GM21423 (cell line): ENCODE results near the gene PARP6.
"Not testable (repeated sequence)": the region's sequence is repeated elsewhere in the genome, so short reads cannot be mapped to it uniquely, and the experiment has no call there.

Experiments
- ATAC-seq: cut with Tn5 transposase; IDR thresholded peaks from one replicate; pipeline ENCODE4 v1.9.1; 2021; ENCODE audit warnings: mild to moderate bottlenecking, moderate library complexity; ENCODE audit not compliant: unreplicated experiment

Gene PARP6

DNA sequence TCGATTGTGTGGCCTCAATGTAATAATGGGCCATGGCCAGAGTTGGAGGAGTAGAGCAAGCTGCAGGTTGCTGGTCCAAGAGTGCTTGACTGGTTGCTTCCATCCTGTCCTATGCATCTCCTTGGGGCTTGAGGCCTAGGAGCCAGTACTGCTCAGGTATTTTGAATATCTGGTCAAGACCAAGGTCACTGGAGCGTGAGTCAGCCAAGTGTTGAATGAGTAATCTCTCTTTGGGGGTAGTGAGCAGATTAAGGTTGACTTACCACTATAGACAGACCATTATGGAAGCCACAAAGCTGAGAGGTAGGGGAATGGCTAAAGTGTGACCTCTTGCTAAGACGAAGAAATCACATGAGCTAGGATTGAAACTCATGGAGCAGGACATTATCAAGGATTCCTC lies 9.4 kb upstream of the PARP6 start:
- no peak for ATAC-seq

DNA sequence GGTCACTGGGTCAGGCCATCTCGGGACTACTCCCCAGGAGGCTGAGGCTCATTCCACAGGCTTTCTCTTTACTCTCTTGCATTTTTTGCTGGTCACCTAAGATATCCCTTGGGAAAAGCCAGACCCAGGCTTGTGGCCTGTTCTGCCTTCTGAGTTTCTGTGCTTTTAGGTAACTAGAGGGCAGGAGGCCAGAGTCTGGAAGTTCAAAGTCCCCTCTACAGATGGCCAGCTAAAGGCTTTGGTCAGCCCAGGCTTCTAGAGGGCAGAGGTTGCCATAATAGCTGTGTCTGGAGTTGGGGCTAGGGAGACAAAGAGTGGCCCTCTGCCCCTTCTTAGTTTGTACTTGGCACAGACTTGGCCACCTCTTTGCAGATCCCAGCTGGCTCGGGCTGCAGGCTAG lies 8.4 kb upstream of the PARP6 start:
- no peak for ATAC-seq

DNA sequence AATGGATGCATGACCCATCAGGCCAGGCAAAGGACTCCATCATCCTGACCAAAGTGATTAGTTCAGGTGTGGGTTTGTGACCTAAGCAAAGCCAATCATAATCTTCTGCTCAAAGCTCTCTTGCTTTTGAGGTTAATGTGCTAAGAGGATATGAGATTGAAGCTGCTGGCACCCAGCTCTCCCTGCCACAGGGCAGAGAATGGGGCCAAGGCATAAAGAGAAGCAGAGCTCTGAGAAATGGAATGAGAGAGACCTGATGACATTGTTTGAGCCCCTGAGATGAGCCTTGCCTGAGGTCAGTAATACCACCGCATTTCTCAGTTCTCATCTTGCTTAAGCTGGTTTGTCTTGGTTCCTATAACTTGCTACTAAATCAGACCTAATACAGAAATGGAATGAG lies 6.4 kb upstream of the PARP6 start:
- no peak for ATAC-seq

DNA sequence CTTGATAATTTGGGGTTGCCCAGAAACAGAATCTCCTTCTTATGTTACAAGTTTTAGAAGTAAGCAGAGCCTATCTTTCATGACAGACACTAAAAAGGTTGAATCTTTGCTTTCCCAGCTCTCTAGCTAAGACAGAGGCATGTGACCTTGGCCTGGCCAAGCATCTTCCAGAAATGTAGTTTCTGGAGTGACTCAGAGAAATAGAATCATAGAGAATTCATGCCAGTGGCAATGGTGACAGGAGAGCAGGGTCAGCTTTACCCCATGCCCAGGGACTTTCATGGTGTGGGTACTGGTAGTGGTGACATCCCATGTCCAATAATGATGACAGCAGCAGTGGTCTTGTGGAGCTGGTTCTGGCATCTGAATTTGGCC lies 4.0 kb upstream of the PARP6 start:
- no peak for ATAC-seq

DNA sequence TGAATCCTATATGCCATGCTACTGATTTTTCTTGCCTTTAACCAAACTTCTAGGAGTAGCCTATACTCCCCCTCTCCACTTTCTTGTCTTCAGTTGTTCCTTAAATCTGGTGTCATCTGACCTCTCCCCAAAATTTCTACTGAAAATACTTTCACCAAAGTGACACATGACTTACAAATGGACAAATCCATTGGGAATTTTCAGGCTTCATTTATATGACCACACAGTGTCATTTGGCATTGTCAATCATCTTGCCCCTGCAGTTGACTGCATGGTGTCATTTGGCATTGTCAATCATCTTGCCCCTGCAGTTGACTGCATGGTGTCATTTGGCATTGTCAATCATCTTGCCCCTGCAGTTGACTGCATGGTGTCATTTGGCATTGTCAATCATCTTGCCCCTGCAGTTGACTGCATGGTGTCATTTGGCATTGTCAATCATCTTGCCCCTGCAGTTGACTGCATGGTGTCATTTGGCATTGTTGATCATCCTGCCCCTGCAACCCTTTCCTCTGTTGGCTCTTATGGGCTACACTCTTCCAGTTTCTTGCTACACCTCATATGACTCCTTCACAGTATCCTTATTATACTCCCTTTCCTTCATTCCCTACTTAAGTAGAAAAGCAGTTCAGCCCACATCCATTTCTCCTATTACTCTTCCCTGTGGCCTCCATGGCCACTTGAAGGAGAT lies 3.4 kb upstream of the PARP6 start:
- not testable (repeated sequence) for ATAC-seq

DNA sequence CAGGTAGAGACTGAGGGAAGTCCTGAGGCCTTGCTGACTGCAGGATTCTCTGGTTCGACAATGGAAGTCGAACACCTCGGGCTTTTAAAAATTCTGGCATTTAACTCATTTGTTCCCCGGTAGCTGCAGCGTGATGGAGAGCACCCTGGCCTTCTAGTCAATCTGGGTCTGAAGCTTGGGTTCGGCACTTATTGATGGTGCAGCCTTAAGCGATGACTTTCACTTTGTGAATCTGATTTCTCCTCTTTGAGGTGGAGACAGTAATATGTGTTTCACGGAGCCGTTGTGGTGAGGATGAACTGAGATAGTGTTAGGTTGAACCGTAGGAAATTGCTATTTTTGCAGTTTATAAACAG lies 621 bp upstream of the PARP6 start:
- ATAC-seq: no peak

DNA sequence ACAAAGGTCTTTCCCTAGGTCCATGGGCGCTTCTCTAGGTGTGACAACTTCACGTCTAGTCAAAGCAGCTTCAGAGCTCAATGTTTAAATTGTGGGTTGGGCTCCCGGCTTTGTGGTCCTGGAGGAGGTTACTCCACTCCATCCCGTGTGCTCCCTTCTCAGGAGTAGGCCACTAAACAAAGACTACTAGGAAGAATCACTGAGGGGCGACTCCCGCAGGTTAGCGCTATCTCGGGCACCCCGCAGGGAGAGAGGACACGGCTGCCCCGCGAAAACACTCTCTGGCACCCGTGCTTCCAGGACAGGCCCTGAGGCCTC lies 500 bp downstream of the PARP6 start:
- ATAC-seq: peak; percentile 12

DNA sequence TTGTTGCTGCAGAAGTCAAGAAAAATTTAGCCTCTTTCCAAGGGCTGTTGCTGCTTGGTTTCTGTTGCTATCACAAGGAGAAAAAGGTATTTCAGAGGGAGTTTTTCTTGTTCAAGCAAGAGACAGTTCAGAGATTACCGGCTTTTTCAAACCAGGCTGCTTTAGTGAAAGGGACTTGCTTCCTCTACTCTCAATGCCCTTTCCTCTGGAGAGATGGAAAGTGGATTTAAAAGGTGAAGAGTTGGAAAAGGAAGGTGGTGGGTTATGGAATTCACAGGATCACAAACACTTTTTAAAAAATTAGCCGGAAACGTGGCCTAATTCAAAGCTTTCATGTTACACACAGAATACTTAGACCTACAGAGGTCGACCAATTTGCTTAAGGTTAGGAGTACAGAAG lies 1.1 kb downstream of the PARP6 start:
- ATAC-seq: no peak

DNA sequence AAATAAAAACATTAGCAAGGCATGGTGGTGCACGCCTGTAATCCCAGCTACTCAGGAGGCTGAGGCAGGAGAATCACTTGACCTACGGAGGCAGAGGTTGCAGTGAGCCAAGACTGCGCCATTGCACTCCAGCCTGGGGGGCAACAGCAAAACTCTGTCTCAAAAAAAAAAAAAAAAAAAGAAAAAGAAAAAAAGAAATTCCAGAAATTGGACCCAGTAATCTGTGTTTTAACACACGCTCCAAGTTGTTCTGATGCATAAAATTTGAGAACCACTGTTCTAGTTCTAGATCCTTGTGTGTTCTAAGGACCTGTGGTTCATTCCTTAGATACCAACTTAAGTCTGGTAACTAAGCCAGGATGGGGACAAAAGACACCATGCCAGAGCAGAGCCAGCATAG lies 2.6 kb downstream of the PARP6 start:
- ATAC-seq: no peak

DNA sequence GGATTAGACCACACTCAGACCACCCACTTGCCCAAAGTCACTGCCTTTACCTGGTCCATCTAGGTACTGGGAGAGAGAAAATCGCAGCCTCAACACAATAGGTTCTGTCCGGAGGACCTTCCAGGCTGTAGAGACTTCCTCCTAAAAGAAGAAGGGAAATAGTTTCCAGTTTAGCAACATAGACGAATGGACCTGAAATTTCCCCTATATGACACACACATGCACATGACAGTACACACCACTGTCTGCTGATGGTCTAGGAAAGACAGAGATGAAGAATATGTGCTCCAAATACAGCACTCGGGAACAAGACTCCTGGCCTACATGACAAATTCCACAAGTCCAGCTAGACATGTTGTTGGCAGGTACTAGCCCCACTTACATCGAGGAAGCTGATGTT lies 7.3 kb downstream of the PARP6 start:
- no peak for ATAC-seq

DNA sequence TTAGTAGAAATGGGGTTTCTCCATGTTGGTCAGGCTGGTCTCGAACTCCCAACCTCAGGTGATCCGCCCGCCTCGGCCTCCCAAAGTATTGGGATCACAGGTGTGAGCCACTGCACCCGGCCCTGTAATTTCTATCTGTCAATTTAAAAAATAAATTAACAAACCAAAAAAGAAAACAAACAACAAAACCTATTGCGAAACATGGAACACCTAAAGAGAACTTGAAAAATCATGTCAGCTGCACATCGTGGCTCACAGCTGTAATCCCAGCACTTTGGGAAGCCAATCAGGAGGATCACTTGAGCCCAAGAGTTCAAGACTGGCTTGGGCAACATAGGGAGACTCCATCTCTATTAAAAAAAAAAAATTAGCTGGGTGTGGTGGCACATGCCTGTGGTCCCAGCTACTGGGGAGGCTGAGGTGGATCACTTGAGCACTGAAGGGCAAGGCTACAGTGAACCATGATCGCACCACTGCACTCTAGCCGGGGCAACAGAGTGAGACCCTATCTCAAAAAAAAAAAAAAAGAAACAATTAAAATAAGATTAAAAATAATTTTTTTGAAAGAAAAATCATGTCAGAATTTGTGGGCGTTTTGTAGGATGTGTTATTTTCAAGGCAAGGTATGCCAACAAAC lies 19.6 kb downstream of the PARP6 start:
- ATAC-seq: no peak

DNA sequence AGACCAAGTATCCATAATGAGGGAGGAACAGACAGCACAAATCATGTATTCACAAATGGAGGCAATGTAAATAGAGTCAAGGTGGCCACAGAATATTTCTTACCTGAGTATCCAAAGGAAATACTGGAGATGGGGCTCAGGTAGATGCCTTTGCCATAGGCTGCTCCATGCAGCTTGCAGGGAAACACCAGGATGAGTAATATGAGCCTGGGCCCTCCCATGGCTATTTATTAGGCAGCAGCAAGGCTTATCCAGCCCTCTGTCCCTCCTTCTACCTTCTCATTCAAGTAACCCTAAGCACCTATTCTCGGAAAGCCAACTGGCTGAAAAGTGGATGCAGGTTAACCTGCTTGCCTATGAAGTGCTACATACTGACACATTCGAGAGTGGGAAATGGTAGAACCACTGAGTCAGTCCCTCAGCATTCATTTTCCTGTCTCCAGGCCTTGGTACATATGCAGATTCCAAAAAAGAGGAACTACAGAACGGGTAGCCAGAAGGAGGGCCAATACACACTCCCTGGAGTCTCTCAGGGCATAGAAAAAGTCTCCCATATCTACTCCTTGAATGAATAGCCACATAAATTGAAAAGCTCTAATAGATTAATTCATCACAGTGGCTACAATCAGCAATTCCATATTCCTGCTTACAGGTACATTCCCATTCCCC lies 23.1 kb downstream of the PARP6 start:
- no peak for ATAC-seq

DNA sequence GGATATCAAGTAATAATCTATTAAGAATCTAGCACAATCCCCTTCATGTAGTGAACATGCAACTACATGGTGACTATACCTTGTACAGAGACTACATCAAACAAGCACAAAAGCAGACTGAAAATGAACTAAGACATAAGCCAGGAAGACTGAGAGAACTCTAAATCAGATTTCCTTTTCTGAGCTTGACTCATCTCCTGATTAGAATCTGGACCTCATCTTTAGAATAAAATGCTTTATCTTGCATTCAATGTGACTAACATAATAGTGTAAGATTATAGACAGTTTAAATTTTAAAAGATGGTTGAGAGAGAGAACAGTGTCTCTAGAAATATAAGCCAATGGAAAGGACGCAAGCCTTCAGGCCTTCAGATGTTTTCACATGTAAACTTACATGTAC lies 23.8 kb downstream of the PARP6 start:
- no peak for ATAC-seq

DNA sequence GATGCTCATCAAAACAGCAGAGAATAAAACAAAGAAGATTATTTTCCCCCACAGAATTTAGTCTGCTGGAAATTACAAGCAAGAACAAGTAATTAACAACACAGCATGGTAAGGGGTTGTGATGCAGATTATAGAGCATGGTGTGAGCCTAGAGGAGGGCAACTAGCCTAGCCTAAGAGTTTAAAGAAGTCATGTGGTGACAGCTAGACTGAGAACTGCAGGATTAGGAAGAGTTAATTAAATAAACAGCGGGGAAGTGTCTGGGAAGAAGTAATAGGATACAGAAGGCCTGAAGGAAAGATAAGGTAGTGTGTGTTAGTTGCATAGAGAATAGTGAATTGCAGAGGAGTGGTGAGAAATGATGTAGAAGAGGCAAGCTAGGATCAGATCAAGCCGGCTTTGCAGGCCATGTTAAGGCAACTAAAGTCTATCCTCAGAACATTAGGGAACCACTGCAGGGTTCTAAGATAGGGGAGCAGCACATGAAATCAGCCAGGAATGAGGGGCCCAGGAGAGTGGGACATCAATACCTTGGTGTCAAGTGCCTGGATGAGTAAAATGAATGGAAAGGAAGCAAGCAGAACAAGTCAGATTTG lies 29.5 kb downstream of the PARP6 start:
- no peak for ATAC-seq

DNA sequence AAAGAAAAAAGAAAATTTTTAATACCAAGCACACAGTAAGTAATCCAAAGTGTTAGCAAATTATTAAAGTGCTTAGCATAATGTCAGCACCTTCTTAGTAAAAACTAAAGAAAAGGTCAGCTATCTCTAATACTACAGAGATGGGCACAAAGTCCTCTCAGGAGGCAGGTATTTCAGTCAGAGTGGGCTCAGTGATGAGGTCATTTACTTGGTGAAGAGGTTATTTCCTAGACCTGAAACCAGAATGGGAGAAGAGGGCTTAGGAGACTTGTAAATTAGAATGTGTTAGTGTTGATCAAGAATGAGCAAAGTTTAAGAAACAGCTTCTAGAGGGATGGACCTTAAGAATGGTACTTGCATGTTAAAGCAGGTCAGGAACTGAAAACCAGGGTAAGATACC lies 32.7 kb downstream of the PARP6 start:
- no peak for ATAC-seq

DNA sequence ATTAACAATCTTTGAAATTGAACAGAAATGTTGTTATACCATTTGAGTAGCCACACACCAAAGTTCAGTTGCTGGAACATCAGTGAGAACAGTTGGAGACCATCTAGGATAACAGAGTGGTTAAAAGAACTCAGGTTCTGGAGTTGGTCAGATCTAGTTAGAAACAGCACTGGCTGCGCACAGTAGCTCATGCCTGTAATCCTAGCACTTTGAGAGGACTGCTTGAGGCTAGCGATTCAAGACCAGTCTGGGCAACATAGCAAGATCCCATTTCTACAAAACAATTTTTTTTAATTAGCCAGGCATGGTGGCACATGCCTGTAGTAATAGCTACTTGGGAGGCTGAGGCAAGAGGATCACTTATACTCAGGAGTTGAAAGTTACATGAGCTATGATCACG lies 33.8 kb downstream of the PARP6 start:
- no peak for ATAC-seq

DNA sequence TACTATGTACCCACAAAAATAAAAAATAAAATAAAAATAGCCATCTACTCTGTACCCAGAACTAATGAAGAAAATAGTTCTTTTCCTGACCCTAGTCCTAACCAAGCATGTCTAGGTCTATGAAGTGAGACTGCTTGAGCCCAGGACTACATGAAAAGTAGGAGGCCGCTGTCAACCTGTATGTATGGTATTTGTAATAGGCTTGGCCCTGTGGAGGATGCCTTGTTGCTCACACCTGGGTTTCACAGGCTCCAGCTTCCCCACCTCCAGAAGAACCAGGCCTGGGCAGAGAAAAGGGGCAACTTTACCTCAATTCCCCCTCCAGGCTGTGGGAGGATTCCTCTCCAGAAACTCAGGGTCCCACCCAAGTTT lies 34.5 kb downstream of the PARP6 start:
- ATAC-seq: no peak

DNA sequence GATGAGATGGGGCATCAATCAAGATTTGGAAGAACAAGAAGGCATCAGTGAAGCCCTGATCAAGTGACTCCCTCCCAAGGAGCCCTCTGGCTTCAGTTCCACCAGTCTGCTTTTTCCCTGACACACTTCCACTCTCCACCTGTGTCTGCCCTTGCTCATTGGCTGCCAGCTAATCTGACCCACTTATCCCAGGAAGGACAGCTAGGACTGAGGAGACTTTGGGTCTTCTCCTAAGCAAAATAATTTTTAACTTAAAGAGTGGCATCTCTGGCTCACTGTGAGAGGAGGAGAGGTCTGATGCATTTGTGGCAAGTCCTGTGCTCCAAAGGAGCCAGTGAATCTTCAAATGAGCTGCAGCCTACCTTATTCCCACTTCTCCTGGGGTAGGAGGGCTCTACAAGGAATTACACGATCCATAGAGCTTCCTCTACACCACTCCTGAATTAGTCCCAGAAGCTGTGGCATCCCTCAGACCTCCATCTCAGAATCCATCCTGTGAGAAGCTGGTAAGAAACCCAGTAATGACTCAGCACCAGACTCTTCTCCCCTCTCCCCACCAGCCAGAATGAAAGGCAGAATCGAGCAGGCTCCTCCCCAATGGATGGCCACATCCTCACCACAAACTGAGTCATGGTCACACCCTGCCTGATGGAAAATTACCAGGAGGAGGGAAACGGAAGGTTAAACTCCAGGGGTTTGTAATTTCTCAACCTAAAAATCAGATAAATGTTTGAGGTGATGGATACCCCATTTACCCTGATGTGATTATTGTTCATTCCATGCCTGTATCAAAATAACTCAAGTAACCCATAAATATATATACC lies 35.1 kb downstream of the PARP6 start:
- peak; percentile 80 for ATAC-seq

DNA sequence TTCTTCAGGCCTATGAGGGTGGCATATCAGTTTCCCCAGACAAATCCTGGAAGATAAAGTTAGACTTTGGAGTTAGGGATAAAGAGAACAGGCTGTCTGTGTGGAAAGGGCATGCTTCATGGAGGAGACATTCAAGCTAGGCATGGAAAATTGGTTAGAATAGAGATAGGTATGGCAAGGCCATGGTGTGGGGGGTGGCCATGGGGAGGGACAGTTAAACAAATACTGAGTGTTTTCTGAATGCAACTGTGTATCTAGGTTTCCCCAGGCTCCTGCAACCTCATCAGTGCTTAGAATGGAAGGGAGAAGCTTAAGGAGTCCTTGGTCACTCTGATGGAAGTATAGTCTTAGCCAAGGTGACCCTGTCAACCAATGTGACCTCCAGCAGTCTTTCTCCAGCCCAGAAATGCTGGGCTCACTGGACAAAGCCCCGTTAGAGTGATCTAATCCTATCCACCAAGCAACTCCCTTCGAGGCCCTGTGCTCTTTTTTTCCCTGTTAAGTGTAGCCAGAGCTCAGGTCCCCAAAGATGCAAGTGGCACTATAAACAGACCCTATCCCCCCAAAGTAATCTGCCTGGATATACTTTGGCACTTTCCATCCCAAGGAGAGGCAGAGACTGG lies 35.9 kb downstream of the PARP6 start:
- ATAC-seq: no peak

DNA sequence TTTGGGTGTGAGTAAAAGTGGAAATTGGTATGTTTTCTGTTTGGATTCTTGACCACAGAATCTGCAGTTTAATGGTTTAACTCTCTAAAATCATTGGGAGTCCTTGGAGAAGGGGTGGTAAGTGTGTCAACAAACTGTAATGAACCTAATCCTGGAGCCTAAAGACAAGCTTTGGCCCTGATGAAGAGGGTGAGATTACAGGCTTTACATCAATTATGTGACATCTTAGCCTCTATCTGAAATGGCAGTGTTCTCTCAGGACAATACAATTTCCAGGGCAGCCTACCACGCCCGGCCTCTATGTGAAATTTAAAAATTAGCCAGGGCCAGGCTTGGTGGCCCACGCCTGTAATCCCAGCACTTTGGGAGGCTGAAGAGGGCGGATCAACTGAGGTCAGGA lies 37.1 kb downstream of the PARP6 start:
- no peak for ATAC-seq

DNA sequence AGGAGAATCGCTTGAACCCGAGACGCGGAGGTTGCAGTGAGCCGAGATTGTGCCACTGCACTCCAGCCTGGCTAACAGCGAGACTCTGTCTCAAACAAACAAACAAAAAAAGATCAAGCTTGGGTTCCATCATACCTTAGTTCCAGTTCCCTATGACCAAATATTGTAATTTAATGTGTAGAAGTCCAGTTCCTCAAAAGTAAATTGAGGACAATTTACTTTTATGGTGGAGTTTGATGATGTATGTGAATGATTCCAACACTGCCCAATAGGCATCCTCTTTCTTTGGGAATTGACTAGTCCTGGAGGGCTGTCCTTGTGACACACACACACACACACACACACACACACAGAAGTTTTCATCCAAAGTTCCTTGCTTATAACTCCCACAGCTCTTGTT lies 38.6 kb downstream of the PARP6 start:
- no peak for ATAC-seq
